Measurements from ENCODE around the gene SCT.

SCT gene

DNA sequence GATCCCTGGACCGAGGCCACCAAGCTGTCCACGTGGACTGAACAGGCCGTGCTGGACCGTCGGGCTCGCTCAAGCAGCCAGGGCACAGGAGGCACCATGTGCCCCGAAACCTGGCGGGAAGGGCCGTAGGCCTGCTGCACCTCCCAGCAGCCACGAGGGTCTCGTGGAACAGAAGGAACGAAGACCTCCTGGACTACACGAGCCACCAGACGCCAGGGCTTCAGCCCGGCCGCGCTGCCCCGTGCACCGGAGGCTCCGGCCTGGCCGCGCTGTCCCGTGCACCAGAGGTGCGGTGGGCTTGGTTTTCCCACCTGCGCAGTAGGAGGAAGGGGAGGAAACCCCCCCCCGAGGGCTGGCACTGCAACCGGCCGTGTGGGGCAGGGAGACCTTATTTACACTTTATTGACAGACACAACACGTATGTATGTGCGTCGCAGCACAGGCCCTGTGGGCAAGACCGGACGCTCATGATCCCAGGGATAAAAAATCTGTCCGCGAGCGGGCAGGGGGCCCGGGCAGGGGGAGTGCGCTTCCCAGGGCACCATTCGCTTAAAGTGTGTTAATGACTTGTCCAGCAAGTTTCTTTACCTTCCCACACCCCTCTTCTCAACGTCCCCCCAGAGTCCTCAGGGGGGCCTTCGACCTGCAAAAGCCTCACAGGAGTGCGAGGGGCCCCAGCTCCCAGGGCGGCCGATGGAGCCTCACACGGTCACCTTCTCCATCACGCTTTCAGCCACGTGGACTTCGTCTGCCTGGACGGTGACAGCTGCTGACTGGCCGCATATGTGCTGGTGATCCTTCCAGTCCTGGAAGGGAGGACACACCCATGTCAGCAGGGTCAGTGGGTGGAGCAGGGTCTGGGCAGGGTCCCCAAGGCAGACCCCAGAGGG, 17.1 kb upstream of the SCT start:
- no peak for DNase-seq (ENCODE audit: low read depth, low spot score)

GRCh38 chr11:643366-643765, 16.4 kb upstream of the SCT start:
- DNase-seq (ENCODE audit: low read depth, low spot score), result no peak

- DNase-seq (ENCODE audit: low read depth, low spot score), result no peak
These were observed 14.9 kb upstream of the SCT start for GRCh38 chr11:641806-642370.

- DNase-seq (ENCODE audit: low read depth, low spot score), result no peak
These were observed 13.2 kb upstream of the SCT start for GRCh38 chr11:640021-640706.

DNA sequence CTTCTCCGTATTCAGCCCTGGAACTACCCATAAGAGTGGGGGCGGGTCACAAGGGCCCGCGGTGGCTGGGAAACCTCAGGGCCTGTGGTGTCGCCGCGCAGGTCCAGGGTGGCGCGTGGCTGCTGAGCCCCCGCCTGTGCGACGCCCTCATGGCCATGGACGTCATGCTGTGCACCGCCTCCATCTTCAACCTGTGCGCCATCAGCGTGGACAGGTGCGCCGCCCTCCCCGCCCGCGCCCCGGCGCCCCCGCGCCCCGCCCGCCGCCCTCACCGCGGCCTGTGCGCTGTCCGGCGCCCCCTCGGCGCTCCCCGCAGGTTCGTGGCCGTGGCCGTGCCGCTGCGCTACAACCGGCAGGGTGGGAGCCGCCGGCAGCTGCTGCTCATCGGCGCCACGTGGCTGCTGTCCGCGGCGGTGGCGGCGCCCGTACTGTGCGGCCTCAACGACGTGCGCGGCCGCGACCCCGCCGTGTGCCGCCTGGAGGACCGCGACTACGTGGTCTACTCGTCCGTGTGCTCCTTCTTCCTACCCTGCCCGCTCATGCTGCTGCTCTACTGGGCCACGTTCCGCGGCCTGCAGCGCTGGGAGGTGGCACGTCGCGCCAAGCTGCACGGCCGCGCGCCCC, 12.5 kb upstream of the SCT start:
- DNase-seq (ENCODE audit: low read depth, low spot score), result no peak

DNA sequence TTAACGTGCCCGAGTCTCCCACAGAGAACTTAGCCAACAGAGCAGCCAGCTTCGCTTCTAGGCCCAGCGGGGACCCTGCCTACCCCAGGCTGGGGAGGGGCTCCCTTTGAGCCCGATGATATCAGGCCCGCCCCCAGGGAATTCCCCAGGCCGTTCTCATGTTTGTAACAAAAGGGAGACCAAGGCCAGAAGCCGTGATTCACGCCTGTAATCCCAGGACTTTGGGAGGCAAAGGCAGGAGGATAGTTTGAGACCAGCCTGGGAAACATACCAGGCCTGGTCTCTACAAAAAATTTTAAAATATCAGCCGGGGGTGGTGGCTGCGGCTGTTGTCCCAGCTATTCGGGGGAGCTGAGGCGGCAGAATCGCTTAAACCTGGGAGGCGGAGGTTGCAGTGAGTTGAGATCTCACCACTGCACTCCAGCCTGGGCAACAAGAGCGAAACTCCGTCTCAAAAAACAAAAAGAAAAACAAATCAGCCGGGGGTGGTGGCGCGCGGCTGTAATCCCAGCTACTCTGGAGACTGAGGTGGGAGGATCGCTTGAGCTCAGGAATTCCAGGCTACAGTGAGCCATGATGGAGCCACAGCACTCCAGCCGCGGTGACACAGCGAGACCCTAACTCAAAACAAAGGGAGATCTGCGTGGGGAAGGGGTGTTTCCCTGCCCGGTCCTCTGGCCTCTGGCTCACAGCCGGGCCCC, 11.8 kb upstream of the SCT start:
- no peak for DNase-seq (ENCODE audit: low read depth, low spot score)

DNA sequence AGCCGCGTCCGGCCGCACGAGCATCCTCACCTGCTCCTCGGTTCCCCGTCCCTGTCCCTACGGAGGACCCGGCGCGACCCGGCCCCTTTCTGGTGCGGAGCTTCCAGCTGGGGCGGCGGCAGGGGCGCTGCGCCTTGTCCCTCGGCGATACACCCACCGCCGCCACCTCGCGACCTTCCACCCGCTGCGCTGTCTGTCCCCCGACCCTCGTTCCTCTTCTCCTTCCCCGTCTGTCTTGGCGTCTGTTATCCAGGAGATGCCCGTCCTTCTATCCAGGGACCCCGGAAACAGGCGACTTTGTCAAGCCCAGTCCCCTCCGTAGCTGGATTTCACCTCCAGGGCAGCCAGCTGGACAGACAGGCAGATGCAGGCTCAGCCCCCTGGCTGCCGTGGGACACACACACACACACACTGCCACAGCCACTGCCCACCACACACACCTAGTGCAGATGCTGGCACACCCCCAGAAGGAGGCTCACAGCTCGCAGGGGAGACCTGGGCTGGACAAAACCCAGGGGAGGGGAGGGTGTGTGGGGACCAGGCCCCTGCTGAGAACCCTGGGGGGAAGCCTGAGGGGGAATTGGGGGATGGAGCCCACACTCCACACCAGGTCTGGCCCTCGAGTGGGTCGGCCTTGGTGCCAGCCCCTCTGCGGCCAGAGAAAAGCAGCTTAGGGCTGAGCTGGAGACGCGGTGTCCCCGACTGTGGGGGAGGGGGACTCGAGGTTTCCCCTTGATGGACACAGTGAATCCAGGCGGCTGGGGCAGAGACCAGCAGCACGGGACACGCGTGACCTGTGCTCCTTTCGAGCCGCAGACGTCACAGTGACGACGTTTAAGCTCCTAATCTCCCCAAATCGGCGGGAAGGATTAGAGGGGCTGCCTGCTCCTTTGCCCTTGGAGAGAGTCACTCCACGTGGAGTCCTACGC, 10.9 kb upstream of the SCT start:
- no peak for DNase-seq (ENCODE audit: low read depth, low spot score)

- DNase-seq (ENCODE audit: low read depth, low spot score), result no peak
These were observed 10.3 kb upstream of the SCT start for GRCh38 chr11:637333-637592.

DNA sequence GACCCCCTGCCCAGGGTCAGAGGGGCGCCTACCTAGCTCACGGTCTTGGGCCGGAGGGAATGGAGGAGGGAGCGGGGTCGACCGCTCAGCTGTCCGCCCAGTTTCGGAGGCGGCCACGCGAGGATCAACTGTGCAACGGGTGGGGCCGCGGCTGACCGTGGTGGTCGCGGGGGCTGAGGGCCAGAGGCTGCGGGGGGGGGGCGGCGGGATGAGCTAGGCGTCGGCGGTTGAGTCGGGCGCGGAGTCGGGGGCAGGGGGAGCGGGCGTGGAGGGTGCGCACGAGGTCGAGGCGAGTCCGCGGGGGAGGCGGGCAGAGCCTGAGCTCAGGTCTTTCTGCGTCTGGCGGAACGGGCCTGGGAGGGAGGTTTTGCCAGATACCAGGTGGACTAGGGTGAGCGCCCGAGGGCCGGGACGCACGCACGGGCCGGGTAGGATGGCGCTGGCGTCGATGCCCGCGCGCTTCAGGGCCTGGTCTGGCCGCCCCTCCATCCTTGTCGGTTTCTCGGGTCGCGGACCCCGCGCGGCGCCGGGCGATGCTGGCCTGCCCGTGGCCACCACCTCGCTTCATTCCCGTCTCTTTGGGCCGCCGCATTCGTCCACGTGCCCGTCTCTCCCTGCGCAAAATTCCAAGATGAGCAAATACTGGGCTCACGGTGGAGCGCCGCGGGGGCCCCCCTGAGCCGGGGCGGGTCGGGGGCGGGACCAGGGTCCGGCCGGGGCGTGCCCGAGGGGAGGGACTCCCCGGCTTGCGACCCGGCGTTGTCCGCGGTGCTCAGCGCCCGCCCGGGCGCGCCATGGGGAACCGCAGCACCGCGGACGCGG, 9.7 kb upstream of the SCT start, which contains the start of gene DRD4:
DRD4 (plus strand) TSS at position 759 of the 822 bp plus-strand sequence; CDS start at position 795, 36 bp downstream.
- DNase-seq (ENCODE audit: low read depth, low spot score), result no peak

DNA sequence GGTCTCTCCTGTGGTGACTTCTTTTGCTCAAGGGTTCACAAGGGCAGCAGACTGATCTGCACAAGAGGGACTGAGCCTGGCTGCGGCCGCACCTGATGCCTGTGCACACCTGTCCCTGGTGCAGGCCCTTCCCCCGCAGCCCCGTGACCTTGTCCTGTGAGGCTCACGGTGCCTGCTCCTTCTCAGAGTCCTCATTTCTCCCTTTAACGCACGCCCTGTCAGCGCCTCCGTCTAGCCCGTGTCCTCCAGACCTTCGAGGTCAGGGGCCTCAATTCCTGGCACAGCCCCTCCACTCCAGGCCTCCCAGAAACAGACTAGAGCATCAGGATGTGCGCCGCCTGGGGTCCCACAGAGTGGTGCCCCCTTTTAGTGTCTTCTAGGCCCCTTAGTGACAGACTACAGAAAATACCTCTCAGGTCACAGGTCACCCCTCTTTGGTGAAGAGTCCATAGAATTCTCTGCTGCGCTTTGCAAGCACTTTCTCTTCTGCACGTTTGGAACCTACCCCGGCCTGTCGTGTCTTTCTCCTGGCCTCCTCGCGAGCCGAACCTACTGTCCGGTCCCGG, 9.0 kb upstream of the SCT start:
- DNase-seq (ENCODE audit: low read depth, low spot score), result no peak

DNA sequence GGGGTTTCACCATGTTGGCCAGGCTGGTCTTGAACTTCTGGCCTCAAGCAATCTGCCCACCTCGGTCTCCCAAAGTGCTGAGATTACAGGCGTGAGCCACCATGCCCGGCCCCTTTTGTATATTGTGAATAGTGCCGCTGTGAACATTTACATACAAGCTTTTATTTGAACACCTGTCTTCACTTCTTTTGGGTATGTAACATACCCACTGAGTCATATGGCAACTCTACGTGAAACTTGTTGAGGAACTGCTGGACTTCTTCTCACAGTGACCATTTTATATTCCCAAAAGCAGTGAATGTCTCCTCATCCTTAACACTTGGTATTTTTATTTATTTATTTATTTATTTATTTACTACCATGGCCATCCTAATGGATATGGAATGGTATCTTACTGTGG, 3.9 kb upstream of the SCT start:
- DNase-seq (ENCODE audit: low read depth, low spot score), result no peak

- no peak for DNase-seq (ENCODE audit: low read depth, low spot score)
These were observed 2.2 kb upstream of the SCT start for GRCh38 chr11:629237-629583.

- DNase-seq (ENCODE audit: low read depth, low spot score), result no peak
These were observed 1.1 kb upstream of the SCT start for GRCh38 chr11:628056-628455.

DNA sequence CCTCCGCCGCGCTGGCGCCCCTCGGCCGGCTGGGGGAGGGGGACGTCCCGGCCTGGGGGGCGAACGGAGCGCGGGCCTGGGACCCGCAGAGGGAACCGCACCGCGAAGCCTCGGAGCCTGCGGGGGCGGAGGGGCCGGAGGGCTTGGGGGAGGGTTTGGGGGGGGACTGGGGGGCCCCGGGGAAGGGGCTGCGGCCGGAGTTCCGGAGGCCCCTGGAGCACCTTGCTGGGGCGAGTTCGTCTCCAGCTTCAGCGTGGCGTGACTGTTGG, 261 bp upstream of the SCT start:
- DNase-seq (ENCODE audit: low read depth, low spot score), result no peak

- DNase-seq (ENCODE audit: low read depth, low spot score), result no peak
These were observed 1.2 kb downstream of the SCT start for GRCh38 chr11:625636-626268.

DNA sequence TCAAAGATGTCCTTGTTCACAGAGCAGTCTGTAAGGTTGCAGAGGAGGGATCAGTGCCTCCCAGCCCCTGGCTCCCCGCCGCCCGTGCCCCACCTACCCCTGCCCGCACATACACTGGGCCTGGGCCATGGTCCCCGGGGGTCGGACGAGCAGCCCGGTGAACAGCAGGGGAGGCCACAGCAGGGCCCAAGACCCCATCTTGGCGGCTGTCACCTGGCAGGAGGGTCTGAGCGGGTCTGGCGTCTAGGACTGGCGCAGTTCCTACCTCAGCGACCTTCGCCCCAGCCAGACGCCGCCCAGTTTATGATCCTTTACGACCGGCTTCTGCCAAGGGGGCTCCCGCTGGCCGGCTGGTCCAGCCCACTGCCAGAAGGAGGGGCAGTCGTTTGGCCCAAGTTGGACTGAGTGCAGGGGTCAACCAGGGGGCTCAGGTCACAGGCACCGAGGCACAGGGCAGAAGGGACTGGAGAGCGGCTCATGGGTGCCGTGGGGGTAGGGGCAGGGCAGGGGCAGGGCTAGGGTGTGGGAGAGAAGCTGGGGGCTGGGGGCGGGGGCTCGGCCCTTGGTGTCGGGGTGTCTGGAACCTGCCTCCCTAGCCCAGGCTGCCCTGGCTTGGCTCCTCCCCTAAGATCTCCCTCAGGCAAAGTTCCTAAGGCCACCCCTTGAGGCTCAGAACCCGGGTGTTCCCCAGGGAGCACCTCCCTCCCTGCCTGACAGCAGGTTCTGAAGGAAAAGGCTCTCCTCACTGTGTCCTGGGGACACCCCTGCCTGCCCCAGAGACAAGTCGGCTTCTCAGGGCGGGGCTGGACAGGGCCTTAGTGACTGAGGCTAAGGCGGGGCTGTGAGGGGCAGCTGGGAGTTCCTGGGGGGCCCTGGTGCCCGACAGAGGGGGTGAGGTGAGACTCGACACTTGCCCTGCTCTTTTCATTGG, 2.0 kb downstream of the SCT start, which contains the start of gene CDHR5:
CDHR5 (minus strand) TSS at position 251 of the 931 bp plus-strand sequence; CDS start at position 198, 53 bp downstream.
- no peak for DNase-seq (ENCODE audit: low read depth, low spot score)

DNA sequence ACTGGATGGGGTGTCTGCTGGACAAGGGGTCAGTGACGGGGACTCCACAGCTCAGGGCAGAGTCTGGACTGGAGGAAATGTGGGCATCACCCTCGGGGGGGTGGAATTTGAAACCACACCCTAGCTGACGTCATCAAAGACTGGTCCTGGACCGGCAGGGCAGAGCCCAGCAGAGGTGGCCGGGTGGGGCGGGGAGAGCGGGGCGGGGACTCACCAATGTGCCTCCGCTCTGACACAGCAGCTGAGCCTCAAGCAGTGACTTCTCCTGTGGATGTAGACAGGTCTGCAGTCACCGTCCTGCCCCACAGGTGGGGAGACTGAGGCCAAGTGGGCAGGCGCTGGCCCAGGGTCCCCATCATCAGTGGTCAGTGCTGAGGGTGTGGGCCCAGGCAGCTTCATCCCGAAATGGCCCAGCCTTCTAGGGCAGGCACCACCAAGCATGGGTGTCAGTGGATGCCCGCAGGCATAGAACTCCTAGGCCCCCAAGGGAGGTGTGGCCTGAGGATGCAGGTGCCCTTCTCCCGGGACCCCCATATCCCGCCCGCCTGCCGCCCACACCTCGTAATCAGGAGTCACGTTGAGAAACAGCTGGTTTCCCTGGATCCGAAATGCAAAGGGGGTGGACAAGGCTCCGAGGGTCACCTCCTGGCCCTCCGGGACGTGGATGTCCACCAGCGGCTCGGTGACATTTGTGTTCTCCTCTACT, 2.8 kb downstream of the SCT start:
- no peak for DNase-seq (ENCODE audit: low read depth, low spot score)

All from activated naive CD8-positive, alpha-beta T cell treated with anti-CD3 and anti-CD28 coated beads, Interleukin-2, amount 50 U/mL, for 16 hours (primary cell).